ENCODE data around the gene DOK1.

DOK1 gene

DNA sequence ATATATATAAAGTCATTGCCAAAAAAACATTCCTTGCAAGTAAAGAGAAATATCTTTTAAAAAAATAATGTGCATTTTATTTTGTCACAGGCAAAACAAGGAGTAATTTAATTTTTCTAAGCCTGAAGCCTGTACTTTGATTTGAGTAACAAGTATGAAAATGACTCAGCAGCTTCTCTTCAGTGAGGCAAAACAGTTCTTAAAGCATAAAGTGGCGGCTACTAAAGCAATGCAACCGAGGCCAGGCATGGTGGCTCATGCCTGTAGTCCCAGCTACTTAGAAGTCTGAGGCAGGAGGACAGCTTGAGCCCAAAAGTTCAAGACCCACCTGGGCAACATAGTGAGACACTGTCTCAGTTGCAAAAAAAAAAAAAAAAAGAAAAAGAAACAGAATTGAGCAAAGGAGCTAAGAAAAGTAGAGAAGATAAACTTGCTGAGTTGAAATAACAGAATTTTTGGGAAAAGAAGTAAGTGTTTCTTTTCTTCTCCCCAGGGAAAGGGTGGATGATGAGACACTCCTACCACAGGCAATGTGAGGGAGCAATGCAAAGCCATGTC, 29.6 kb downstream of the DOK1 start:
- DNase-seq (ENCODE audit: low spot score) = peak; percentile 46
- TF ChIP-seq, protein P1, sequence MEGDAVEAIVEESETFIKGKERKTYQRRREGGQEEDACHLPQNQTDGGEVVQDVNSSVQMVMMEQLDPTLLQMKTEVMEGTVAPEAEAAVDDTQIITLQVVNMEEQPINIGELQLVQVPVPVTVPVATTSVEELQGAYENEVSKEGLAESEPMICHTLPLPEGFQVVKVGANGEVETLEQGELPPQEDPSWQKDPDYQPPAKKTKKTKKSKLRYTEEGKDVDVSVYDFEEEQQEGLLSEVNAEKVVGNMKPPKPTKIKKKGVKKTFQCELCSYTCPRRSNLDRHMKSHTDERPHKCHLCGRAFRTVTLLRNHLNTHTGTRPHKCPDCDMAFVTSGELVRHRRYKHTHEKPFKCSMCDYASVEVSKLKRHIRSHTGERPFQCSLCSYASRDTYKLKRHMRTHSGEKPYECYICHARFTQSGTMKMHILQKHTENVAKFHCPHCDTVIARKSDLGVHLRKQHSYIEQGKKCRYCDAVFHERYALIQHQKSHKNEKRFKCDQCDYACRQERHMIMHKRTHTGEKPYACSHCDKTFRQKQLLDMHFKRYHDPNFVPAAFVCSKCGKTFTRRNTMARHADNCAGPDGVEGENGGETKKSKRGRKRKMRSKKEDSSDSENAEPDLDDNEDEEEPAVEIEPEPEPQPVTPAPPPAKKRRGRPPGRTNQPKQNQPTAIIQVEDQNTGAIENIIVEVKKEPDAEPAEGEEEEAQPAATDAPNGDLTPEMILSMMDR (IDR thresholded peaks at IDR 0.05; ENCODE audit: extremely low read depth, missing control alignments) = no peak

DNA sequence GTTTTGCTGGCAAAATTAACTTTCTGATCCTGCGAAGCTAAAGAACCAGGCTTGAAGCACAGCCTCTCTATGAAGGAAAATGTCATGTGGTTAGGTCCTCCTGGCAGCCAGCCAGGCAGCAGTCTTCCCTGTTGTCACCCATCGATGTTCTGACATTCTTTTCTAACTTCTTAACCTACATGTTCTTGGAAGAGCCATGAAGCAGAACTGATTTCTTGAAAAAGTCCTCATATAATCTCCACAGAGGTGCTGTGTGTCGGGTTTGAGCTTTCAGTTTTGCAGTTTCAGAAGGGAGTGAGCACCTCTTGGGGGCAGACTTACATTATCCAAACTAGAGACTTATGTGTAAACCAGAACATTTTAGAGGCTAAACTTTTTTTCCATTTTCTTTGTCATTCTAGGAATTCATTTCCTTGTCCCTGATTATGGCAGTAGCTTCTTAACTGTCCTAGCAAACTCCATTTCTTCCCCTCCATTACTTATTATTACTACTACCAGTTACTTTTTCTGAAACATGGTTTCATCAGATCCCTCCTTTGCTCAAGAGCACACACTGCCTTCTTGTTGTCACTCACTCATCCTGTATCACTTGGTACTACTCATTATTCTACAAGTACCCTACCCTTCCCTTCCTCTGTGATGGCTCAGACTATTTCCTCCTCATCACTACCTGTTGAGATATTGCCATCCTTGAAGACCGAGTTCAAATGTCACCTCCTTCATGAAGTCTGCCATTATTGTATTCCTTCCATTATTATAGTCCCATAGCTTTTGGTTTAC, 31.1 kb downstream of the DOK1 start:
- TF ChIP-seq, protein P1 (IDR thresholded peaks at IDR 0.05; ENCODE audit: extremely low read depth, missing control alignments) = peak; percentile 27
- peak; percentile 46 for DNase-seq (ENCODE audit: low spot score)

DNA sequence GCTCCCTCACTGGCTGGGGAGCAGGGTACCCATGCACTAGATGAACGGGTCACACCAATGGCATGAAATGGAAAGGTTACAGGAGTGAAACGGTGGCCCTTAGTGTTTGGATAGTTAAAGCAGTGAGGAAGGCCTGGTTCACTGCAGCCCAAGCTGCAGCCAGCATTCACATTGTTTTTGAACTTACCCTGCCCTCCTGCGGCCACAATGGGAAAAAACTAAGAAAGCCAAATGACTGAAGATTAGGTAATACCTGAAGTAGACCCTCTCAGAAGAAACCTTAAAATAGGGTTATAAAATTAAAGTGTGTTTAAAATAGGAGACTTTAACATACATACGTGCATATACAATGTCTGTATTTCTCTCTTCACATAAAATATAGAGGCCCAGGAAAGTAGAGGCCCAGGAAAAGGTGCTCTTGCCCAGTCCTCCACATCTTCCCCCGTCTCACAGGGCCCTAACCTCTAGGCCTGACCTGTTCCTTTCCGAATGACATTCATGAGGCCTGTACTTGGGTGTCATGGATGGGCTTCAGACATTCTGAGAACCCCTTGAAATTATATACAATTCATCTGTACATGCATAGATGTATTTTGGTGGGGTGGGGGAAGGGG, 33.3 kb downstream of the DOK1 start:
- peak; percentile 75 for DNase-seq (ENCODE audit: low spot score)
- TF ChIP-seq, protein P1 (IDR thresholded peaks at IDR 0.05; ENCODE audit: extremely low read depth, missing control alignments) = peak; percentile 57

DNA sequence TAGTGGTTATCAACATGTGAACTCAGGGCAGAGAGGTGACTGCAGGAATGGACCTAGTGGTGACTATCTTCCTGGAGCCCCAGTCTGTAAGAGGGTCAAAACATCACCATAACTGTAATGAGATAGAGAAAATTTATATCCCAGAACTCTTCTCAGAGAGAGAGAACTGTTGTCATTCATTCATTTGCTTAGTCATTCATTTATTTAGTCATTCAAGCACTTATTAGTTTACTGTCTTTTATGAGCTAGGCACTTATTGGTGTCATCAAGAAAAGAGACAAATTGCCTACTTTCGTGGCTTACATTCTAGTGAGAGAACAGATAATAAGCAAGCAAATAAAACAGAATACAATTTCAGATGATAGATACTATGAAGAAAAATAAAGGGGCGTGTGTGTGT, 34.1 kb downstream of the DOK1 start:
- TF ChIP-seq, protein P1 (IDR thresholded peaks at IDR 0.05; ENCODE audit: extremely low read depth, missing control alignments) = no peak
- no peak for DNase-seq (ENCODE audit: low spot score)

DNA sequence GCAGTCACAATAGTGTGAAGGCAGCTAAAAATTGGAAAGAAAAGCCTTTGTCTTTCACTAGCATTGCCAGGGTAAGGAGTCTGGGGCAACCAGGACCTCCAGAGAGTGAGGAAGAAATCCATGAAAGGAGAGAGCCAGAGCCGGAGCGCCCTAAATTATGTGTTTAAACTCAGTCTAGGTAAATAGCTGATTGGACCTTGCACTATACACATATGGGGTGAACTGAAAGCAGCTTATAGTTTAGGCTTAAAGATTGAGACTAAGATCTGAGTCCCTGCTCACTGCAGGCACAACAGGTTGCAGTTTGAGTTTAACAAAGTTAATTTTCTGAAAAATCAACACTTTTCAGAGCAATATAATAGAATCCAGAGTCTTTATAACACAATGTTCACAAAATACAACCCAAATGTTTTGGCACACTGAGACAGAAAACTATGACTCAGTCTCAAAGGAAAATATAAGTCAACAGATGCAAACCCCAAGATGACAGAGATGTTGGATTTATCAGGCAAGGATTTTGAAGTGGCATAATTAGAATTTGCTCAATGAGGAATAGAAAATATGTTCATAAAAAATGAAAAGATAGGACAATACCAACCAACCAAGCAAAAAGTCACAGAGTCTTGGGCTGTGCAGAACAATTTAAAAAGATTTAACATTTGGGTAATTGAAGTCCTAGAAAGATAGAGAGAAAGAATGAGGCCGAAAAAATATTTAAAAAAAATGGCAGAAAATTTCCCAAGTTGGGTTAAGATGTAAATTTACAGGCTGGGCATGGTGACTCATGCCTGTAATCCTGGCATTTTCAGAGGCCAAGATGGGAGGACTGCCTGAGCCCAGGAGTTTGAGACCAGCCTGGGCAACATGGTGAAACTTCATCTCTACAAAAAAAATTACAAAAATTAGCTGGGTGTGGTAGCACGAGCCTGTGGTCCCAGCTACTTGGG, 39.6 kb downstream of the DOK1 start:
- TF ChIP-seq, protein P1 (IDR thresholded peaks at IDR 0.05; ENCODE audit: extremely low read depth, missing control alignments) = no peak
- no peak for DNase-seq (ENCODE audit: low spot score)

DNA sequence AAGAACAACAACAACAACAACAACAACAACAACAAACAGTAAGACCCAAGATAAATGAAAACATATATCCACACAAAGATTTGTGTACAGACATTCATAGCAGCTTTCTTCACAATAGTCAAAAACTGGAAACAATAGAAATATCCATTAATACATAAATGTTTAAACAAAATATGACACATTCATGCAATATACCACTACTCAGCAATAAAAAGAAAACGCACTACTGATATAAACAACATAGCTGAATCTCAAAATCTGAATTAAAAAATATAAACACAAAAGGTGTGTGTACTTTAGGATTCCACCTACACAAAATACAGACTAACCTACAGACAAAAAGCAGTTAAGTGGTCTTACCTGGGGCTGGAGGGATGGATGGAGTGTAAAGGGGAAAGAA, 42.1 kb downstream of the DOK1 start:
- TF ChIP-seq, protein P1 (IDR thresholded peaks at IDR 0.05; ENCODE audit: extremely low read depth, missing control alignments) = no peak
- no peak for DNase-seq (ENCODE audit: low spot score)
